CD14-positive monocyte (primary cell): ENCODE results near the gene DLD. TPM values are rescaled to one million over a fixed set of nuclear protein-coding genes. Genes with fewer than 3 reads are reported as not detected.

Experiments
- DNase-seq, 3 donors: peaks; one replicate each; pipeline ENCODE4 v3.0.0-alpha.2; 2011 to 2022
- H2AFZ ChIP-seq: 2 replicates; pipeline ENCODE4 v1.6.0; 2012; ENCODE audit warnings: mild to moderate bottlenecking, low read depth, low read length, inconsistent platforms; ENCODE audit not compliant: insufficient read depth, poor library complexity, severe bottlenecking
- H3K27ac ChIP-seq, 2 donors: 1 replicate in 1 of 2; 2 replicates in 1 of 2; pipeline ENCODE4 v1.5.1; 2012 to 2013; ENCODE audit warnings: low read length in 2 of 2, control low read depth in 1 of 2, inconsistent platforms in 1 of 2, low read depth in 1 of 2, mild to moderate bottlenecking in 1 of 2
- H3K27me3 ChIP-seq, 2 donors: one replicate each; pipeline versions ENCODE4 v1.6.0 to v1.6.1; 2011 to 2013; ENCODE audit warnings: low read length in 2 of 2; ENCODE audit not compliant: control insufficient read depth in 2 of 2, insufficient read depth in 2 of 2
- H3K36me3 ChIP-seq, 2 donors: replicated peaks in 1 of 2; 1 replicate in 1 of 2; 2 replicates in 1 of 2; pipeline versions ENCODE4 v1.5.1 to v1.6.1; 2012 to 2013; ENCODE audit warnings: low read length in 2 of 2, control low read depth in 1 of 2, inconsistent platforms in 1 of 2, mild to moderate bottlenecking in 1 of 2; ENCODE audit not compliant: insufficient read depth in 2 of 2, control insufficient read depth in 1 of 2
- H3K4me1 ChIP-seq, 2 donors: 1 replicate in 1 of 2; 2 replicates in 1 of 2; pipeline versions ENCODE4 v1.5.1 to v1.6.1; 2012 to 2013; ENCODE audit warnings: low read length in 2 of 2, control low read depth in 1 of 2, inconsistent platforms in 1 of 2, mild to moderate bottlenecking in 1 of 2, moderate library complexity in 1 of 2; ENCODE audit not compliant: insufficient read depth in 2 of 2, control insufficient read depth in 1 of 2
- H3K4me2 ChIP-seq: replicated peaks from 2 replicates; pipeline ENCODE3; 2012; ENCODE audit warnings: low read length, moderate library complexity, mild to moderate bottlenecking; ENCODE audit not compliant: poor library complexity, severe bottlenecking; ENCODE audit errors: extremely low read depth
- H3K4me3 ChIP-seq, 3 experiments: fragments of 200-600 bp in 1 of 3; sonication (generic) in 1 of 3; replicated peaks in 1 of 3; 1 replicate in 2 of 3; 2 replicates in 1 of 3; pipeline ENCODE4 v1.5.1; 2011 to 2013; ENCODE audit warnings: low read length in 3 of 3, mild to moderate bottlenecking in 3 of 3, control low read depth in 2 of 3, low read depth in 2 of 3, inconsistent platforms in 1 of 3, moderate library complexity in 1 of 3
- H3K79me2 ChIP-seq: 2 replicates; pipeline ENCODE4 v1.6.0; 2012; ENCODE audit warnings: mild to moderate bottlenecking, control low read depth, inconsistent platforms, low read length, moderate library complexity; ENCODE audit not compliant: insufficient read depth
- H3K9ac ChIP-seq: 2 replicates; pipeline ENCODE4 v1.6.0; 2017; ENCODE audit warnings: low read length, mild to moderate bottlenecking; ENCODE audit not compliant: insufficient read depth, poor library complexity, severe bottlenecking
- H3K9me3 ChIP-seq, 2 donors: replicated peaks in 1 of 2; 1 replicate in 1 of 2; 2 replicates in 1 of 2; pipeline versions ENCODE4 v1.5.1 to v1.6.1; 2012 to 2013; ENCODE audit warnings: low read length in 2 of 2, control low read depth in 1 of 2; ENCODE audit not compliant: control insufficient read depth in 1 of 2, insufficient read depth in 1 of 2
- H4K20me1 ChIP-seq: 2 replicates; pipeline ENCODE4 v1.6.0; 2012; ENCODE audit warnings: mild to moderate bottlenecking, low read length, control low read depth, moderate library complexity; ENCODE audit not compliant: insufficient read depth
- H3K27ac Mint-ChIP-seq, 7 donors: one replicate each; pipeline ENCODE4 v1.8.0; 2020; ENCODE audit warnings: mild to moderate bottlenecking in 7 of 7, mixed read lengths in 7 of 7, moderate library complexity in 6 of 7, inconsistent platforms in 2 of 7
- H3K27me3 Mint-ChIP-seq, 3 donors: one replicate each; pipeline ENCODE4 v1.8.0; 2021 to 2022; ENCODE audit warnings: low read depth in 3 of 3, mild to moderate bottlenecking in 3 of 3, mixed read lengths in 3 of 3, moderate library complexity in 3 of 3, inconsistent platforms in 1 of 3
- H3K36me3 Mint-ChIP-seq, 2 donors: one replicate each; pipeline ENCODE4 v1.8.0; 2020; ENCODE audit warnings: mixed read lengths in 2 of 2, inconsistent platforms in 1 of 2, mild to moderate bottlenecking in 1 of 2
- H3K4me1 Mint-ChIP-seq: one replicate; pipeline ENCODE4 v1.8.0; 2020; ENCODE audit warnings: mild to moderate bottlenecking, mixed read lengths
- H3K4me3 Mint-ChIP-seq, 2 donors: one replicate each; pipeline ENCODE4 v1.8.0; 2020; ENCODE audit warnings: mild to moderate bottlenecking in 2 of 2, mixed read lengths in 2 of 2, moderate library complexity in 1 of 2
- H3K9me3 Mint-ChIP-seq, 7 donors: one replicate each; pipeline ENCODE4 v1.8.0; 2020 to 2022; ENCODE audit warnings: mixed read lengths in 7 of 7, mild to moderate bottlenecking in 6 of 7, moderate library complexity in 6 of 7, inconsistent platforms in 2 of 7
- WGBS: methylation state at CpG from one replicate; pipeline ENCODE4 v1.1.5; 2013; ENCODE audit warnings: missing lambda C conversion rate; ENCODE audit not compliant: insufficient coverage; 5-methylcytosine and 5-hydroxymethylcytosine counted together
- intact Hi-C, 2 donors: fragments of 100-400 bp; cut with micrococcal nuclease; formaldehyde crosslinking; loops; one replicate each; pipeline versions ENCODE4 v1.15.0 to v1.15.1; 2023
- polyA plus RNA-seq, 3 donors: library from polyadenylated mRNA; depleted of rRNA in 1 of 3; unstranded in 2 of 3; stranded (reverse) in 1 of 3; fragments of 300-500 nt in 2 of 3; fragments of >200 nt in 1 of 3; fragmentation: Illumina TruSeq in 2 of 3; gene quantifications; 1 replicate in 2 of 3; 2 replicates in 1 of 3; pipeline ENCODE4 v1.2.3, GENCODE V29; 2012 to 2021
- TF ChIP-seq, protein P1 (sequence below): fragments of 200-600 bp; IDR thresholded peaks from one replicate; pipeline ENCODE4 v1.8.0; 2022; ENCODE audit warnings: antibody characterized with exemption, mild to moderate bottlenecking

Gene DLD
- polyA plus RNA-seq, 3 donors, result 54.5 to 73.6 (median 70.1) TPM

DNA sequence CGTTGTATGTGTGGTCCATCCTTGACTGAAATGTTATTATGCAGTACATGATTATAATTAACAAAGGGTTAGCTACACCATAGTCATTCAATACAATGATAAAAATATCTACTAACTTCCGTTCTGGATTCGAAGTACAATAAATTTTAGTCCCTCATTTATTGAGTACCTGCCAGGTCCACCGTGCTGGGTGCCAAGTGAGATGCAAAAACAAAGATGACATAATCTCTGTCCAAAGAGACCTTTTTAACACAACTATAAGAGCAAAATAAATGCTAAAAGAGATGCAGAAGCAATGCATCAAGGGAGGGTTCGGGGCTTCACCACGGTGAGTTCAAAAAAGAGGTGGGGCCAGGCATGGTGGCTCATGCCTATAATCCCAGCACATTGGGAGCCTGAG, 78.9 kb downstream of the DLD start:
- Histone ChIP-seq H3K4me2 (no peak overlapping the region), H3K79me2 (no peaks in the 10 kb centered on the region), H3K36me3 (no peaks in the 10 kb centered on the region), H4K20me1 (no peaks in the 10 kb centered on the region), H3K4me3 (no peak overlapping the region), H2AFZ (no peak overlapping the region), H3K9ac (no peak overlapping the region), H3K27ac (no peak overlapping the region), H3K9me3 (no peaks in the 10 kb centered on the region), H3K4me1 (no peaks in the 10 kb centered on the region), H3K27me3 (no peaks in the 10 kb centered on the region)
- 100% methylated on average over 2 of the region's 6 CpGs for whole genome bisulfite sequencing
- intact Hi-C loops, result no loop called here
- peaks cover 5% of the 10 kb centered on the region for H3K4me1 Mint-ChIP-seq
- H3K36me3 Mint-ChIP-seq, result no peaks in the 10 kb centered on the region
- H3K27ac Mint-ChIP-seq, result no peak overlapping the region
- H3K27me3 Mint-ChIP-seq, result peaks cover 0 to 3% (median 2%) of the 10 kb centered on the region in 3 donors
- H3K4me3 Mint-ChIP-seq, result no peak overlapping the region
- peaks cover 0 to 7% (median 0%) of the 10 kb centered on the region in 7 donors for H3K9me3 Mint-ChIP-seq
- DNase-seq, result no peak
- TF ChIP-seq, protein P1, sequence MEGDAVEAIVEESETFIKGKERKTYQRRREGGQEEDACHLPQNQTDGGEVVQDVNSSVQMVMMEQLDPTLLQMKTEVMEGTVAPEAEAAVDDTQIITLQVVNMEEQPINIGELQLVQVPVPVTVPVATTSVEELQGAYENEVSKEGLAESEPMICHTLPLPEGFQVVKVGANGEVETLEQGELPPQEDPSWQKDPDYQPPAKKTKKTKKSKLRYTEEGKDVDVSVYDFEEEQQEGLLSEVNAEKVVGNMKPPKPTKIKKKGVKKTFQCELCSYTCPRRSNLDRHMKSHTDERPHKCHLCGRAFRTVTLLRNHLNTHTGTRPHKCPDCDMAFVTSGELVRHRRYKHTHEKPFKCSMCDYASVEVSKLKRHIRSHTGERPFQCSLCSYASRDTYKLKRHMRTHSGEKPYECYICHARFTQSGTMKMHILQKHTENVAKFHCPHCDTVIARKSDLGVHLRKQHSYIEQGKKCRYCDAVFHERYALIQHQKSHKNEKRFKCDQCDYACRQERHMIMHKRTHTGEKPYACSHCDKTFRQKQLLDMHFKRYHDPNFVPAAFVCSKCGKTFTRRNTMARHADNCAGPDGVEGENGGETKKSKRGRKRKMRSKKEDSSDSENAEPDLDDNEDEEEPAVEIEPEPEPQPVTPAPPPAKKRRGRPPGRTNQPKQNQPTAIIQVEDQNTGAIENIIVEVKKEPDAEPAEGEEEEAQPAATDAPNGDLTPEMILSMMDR, result no peak

Other genes starting within 250 kb of the DLD start
- gene SLC26A4, start 230.4 kb upstream of the DLD start, polyA plus RNA-seq, result under 1 TPM in 2 of 3 donors, not detected in 1; 0.10 to 0.12 TPM
- 10 to 100 TPM; 15.7 to 26.9 (median 20.6) TPM for gene CBLL1, start 147.0 kb upstream of the DLD start, polyA plus RNA-seq
- not detected for gene SLC26A3, start 88.0 kb upstream of the DLD start, polyA plus RNA-seq
- gene LAMB1, start 112.0 kb downstream of the DLD start, polyA plus RNA-seq, result under 1 TPM in 1 of 3 donors, not detected in 2; 0.42 TPM
- not detected for gene LAMB4, start 239.2 kb downstream of the DLD start, polyA plus RNA-seq